SKM-1 (cell line): ENCODE measurements around the gene MCTP1.
"Not testable (repeated sequence)": the region's sequence is repeated elsewhere in the genome, so short reads cannot be mapped to it uniquely, and the experiment has no call there.

Experiments
- DNase-seq: peaks from one replicate; lab custom pipeline; 2025; ENCODE audit not compliant: unreplicated experiment; lab: John Stamatoyannopoulos, UW

MCTP1 gene

DNA sequence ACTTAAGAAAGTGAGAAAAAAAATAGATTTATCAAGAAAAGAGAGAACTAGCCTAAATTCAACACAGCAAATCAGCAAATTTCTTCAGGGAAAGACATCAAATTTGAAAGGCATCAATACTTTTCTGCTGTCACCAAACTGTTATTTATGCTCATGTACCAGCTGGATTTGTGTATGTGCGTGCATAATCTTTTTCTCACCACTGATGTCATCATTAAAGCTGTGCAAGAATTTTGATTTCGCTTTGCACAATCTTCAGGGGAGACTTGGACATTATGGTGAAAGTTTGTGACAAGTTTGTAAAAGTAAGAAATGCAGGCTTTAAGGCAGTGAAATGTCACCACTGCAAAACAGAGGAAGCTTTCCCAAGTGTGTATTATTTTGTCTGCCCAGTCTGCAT, 451.0 kb downstream of the MCTP1 start:
- no peak for DNase-seq

DNA sequence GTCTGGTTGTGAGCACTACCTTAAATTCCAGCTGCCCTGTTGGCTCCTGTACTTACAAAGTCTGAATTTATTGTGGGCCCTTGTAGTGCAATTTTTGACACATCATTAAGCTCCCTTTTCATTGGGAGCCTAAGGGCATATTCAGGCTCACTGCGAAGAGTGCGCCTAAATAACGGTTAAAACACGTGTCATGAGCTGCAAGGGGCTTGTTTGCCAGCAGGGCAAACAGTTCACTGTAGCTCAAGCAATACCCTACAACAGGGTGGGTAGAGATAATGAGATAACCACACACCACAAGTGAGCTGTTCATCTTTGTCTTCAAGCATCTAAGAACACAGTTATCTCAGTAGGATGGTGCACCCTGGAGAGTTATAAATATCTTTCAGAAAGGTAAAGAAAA, 452.2 kb downstream of the MCTP1 start:
- no peak for DNase-seq

DNA sequence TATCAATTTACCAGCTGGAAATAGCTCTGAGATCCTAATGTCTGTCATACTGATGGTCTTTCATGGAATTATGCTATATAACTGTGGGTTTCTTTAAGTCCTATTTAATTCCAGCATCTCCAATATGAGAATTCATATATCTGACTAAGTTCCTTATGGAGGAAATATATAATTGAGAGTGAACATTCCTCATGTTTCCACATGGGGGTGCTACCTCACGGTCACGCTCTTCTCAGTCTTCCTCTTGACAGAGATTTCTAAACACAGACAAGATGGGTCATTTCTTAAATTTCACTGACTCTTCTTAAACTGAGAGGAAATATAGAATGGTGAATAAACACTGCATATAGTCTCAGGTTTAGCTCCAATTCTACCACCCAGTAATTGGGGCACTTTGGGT, 454.4 kb downstream of the MCTP1 start:
- DNase-seq = no peak

DNA sequence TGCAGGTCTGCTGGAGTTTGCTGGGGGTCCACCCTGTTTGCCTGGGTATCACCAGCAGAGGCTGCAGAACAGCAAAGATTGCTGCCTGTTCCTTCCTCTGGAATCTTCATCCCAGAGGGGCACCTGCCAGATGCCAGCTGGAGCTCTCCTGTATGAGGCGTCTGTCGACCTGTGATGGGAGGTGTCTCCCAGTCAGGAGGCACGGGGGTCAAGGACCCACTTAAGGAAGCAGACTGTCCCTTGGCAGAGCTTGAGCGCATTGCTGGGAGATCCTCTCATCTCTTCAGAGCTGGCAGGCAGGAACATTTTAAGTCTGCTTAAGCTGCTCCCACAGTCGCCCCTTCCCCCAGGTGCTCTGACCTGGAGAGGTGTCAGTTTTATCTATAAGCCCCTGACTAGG, 456.7 kb downstream of the MCTP1 start:
- DNase-seq = not testable (repeated sequence)

DNA sequence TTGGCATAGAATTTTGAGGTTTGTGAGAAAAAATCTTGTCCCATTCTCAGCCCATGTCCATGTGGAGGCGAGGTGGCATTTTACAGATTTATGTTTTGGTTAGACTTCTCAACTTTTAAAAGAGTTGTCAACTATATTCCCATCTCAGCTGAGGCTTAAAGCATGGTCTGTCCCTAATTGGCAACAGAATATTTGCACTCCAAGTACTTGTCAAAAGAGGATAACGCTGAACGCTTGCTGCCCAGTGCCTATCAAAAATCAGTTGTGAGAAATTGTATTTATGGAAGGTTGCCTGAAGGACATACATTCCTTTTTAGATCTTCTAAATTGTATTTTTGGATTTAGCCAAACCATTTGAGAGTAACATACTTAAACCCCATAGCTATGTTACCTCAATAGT, 464.4 kb downstream of the MCTP1 start:
- DNase-seq = no peak

DNA sequence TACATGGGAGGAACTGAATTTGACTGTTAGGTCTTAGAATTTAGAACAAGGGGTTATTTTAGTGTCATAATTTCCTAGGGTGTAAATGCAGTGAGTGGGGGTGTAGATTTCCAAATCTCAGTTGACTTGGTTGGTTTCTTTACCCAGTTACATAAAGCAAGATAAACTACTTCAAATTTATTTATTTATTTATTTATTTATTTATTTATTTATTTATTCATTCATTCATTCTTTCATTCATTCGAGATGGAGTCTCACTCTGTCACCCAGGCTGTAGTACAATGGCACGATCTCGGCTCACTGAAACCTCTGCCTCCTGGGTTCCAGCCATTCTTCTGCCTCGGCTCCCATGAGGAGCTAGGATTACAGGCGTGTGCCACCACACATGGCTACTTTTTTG, 466.0 kb downstream of the MCTP1 start:
- DNase-seq = no peak

DNA sequence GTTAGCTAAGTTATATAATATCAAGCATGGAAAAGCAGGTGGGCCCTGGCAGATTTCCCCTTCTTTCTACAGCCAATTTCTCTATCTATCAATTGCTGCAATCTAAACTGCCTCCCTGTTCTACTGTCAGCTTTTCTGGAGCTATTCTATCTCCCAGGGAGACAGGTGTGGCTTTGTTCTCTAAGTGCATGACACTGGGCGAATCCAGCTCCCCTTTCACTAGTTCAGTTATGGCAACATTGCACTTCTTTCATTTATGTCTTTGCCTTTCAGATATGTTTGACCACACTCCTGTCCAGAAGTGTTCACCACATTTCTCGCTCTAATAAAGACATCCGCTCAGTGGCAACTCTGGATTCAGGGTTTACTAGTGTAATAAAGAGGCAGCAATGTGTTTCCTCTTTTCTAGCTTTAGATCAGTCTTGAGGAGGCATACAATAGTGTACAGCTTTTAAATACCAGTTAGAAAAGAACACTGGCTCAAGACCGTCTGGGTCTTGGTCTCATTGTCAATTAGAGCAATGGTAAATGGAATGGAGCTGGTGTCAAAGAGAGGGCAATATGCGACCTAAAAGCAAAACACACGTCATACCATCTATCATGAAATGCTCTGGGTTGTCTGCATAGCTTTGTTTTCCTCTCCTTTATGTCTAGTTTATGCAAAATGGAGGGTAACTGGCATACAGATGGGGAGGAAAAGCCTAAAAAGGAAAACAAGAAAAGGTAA, 469.4 kb downstream of the MCTP1 start:
- DNase-seq = no peak

DNA sequence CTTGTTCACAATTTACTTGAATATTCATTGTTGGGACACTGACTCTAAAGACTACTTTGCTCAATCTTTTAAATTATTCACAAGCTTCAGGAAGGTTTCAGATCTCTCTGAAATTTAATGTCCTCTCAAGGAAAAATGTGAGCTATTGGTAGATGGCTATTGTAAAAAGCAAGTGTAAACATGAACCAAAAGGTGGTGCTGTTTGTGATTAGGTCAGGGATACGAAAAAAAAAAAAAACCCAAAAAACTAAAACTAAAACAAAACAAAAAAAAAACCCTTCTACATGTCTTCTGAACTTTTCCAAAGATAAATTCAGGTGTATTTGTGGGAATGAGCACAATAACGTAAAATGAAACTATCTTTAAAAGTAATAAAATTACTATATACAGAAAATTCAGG, 472.7 kb downstream of the MCTP1 start:
- DNase-seq = no peak

DNA sequence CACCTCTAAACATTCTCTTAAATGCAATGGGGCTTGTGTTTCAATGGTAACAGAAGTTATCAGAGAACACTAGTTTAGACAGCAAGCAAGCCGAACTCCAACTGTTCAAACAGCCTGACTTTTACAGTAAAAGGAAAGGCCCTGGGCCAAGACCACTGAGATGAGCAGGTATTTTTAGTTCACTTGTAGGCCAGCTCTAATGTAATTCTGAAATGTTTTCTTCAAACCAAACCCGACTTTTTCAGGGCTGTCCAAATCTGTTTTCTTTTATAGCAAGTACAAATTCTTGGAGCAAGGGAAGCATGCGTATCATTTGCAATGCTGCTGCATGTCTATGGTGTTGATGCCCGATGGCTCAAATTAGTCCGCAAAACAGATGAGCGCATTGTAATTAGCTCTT, 473.6 kb downstream of the MCTP1 start:
- DNase-seq = no peak

DNA sequence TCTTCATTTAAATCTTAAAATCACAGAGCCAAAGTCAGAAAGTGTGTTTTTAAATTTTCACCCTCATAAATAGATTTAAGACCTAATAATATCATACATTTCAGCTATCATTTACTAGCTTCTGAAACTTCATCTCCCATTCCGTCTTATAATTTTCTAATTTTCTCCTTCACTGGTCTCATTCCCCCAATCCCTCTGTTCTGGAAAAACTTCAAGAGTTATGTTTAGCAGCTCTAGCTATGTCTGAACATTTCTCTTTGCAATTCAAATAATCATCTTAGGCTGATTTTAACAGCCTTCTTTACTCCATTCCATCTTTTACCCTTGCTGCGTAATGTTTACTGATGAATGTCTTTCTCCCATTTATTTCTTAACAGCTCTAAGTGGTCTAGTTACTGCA, 474.0 kb downstream of the MCTP1 start:
- no peak for DNase-seq

DNA sequence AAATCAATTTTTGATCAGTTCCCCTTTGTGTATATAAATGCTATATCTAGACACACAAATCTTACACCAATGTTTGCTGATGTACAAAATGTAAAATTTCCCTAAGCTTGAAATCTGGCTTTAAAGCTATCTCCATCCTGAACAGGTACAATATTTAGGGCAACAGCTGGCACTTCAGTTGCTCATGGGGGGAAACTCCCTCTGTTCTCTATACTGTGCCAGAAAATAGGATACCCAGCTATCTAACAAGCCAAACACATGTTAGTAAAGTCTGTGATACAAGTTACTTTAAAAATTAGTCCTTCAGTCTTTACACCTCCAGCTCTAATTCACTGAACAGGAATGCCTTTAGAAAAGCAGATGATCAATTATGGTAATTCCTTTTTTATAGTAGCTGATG, 474.6 kb downstream of the MCTP1 start:
- no peak for DNase-seq

DNA sequence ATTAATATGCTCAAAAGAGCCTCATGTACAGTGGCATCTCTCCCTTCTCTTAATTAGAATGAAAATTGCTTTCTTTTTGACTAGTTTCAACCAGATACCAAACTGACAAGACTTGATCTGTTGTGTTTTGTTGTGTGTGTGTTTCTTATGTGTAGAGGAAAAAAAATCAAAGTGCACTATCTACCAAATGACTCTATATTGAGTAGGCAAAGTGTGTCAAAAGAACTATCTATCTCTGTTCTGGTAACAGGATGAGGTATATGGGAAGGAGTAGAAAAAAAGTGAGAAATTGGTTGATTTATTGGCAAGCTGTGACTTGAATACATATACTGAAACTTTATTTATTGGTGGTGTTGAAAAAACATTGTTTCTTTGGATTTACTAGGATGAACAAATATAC, 476.4 kb downstream of the MCTP1 start:
- DNase-seq = no peak

DNA sequence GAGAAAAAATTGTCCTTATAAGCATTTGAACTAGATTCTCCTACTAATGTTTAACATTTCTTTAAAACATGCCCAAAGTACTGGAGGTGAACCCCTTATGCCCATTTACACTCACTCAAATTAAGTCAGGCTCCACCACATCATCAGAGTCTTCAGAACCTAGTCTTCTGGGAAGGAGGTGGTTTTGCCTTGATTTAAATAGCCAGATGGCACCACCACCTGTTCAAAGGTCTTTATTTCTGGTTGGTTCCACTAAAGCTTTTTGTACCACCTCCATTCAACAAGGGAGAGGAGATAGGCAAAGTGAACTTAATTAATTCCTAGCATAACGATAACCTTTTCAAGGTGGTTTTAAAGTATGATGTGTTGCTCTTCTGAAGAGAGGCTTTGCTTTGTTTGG, 476.9 kb downstream of the MCTP1 start:
- DNase-seq = no peak

DNA sequence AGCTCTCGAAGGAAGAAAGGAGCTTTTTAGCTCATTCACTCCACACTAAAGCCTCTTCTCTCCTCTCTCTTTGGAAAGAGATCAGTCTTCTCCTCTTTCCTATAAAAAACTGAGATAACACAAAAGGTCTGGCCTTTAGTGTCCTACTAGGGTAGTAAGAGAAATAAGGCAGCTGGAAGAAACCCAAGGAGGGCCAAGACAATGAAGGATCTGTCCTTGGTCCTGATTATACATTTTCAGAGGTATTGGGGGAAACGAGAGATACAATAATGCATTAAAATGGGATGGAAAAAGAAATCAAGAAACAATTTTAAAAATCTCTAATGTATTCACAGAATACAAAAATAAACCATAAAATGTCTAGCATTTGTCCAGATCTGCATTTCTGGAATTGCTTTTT, 482.4 kb downstream of the MCTP1 start:
- no peak for DNase-seq

DNA sequence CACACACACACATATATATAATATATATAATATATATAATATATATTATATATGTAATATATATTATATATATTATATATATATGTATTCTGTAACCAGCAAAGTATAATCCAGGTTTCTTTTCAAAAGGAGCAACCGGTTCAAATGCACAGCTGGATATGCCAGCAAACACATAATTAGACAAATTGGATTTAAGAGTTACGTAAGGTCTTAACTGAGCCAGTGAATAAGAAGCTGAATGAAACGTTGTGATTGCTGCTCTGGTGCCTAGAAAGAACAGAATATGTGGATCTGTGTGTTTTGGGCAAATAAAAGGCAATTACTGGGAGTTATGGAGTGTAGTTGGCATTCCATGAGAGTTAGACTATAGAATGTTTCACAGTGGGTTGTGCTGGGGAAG, 488.3 kb downstream of the MCTP1 start:
- DNase-seq = no peak

DNA sequence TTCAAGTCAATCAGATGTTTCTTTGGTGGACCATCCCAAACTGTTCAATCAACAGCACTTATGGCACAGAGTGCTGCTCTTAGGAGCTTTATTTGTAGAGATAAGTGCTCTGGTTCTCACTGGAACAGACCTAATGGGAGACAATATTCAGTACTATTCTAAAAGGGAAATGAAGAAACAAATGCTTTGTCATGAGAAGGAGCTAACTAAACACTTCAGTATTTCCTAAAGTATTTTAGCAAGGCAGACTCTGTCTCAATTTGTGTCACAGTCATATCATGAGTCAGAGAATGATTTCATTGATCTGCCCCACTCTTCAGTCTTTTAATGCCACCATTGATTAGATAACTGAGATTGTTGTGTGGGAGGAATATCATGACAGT, 491.1 kb downstream of the MCTP1 start:
- DNase-seq = no peak

DNA sequence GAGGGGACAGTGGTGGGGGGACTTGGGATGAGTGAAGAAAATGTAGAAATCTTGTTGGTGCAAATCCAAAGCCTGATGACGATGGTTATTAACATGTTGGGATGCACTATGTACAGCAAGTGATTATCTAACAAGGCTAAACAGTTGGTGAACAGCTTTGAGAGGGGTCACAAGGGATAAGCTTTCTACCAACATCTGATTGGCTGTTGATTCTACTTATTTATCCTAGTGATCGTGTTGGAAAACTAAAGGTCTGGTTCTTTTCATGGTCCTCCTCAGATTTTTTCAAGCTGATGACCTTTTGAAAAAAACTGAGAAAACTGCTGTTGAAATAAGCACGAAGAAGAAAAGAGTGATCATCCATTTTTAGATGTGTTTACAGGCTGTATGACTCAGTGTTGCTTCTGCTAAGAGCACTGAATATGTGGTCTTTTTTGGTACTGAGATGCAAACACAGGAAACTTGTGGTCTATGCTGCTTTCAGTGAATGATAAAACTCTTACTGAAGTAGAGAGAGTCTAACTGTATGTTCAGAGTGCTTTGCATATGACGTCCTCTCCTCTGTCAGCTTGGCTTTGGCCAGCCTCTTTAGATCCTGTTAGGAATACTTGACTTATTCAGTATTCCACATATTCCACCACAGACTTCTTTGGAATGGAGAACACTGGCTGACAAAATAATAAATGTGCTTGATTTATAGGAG, 491.6 kb downstream of the MCTP1 start:
- DNase-seq = no peak

DNA sequence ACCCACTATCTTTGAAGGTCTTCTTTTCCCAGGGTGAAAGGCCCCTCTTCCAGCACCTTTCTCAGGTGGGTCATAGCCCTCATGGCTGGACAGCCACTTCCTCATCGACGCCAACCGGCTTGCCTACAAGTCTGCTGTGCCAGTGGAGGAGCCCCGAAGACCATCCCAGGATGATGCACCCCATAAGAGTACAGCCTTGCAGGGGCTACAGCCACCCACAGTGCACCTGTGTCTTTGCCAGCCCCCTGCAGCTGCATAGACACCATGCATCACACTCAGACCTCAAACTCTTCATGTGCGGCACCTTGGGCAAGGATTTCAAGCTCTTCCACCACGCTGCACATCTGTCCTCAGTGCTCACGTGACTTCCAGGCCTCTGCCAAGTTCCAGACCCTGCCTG, 493.1 kb downstream of the MCTP1 start:
- no peak for DNase-seq

DNA sequence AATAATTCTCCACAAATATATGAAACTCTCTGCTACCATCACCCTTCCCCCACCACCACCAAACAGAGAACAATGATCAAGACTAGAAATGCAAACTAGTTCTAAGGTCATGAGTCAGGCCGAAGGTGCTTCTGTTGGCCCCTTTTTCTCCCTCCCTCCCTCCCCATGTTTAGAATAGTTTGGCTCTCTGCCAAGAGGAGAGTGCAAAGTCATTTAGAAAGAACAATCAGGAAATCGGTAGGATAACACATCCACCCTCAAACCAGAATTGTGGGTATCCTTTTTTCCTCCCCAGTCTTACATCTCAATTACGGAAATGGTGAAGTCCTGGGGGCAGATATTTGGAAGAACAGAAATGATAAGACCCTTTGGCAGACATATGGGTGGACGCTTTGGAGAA, 496.4 kb downstream of the MCTP1 start:
- no peak for DNase-seq

DNA sequence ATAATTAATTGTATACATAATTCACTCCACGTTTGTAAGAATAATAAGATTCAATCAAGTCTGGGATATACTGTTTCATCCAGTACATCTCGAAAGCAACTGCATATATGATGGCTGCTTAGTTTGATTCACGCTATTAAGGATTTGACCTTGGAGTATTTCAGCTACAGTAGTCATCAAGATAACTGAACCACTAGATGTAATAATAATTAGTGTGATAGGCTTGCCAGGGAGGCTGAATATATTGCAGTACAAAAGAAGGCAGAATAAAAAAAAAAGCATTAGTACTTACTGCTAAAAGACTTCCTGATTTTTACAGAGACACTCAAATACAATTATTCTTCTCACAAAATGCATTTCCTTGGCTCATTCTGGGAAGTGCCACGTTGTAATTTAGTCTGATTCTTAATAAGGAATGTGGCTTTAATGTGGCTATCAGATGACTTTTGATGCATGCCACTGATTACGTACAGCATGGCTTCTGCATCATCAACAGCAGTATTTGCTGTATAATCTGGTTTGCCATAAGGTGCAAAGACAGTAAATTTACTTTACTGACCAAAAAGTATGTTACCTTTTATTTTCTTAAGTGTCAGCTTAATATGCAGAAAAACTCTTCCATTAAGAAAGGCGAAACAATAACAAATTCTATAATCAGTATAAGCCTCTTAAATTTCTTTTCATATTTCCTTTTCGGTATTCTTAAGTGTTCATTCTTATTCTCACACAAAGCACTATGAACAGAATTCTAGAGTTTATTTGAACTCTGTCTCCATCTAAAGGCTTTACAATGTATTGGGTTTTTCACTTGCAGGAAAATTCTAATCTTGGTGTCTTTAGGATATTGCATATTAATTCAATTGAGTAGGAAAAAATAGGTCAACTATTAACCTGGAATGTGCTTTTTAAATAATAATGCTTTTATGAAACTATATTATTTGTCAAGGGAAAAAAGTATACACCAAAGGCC, 500.1 kb downstream of the MCTP1 start:
- DNase-seq = no peak

DNA sequence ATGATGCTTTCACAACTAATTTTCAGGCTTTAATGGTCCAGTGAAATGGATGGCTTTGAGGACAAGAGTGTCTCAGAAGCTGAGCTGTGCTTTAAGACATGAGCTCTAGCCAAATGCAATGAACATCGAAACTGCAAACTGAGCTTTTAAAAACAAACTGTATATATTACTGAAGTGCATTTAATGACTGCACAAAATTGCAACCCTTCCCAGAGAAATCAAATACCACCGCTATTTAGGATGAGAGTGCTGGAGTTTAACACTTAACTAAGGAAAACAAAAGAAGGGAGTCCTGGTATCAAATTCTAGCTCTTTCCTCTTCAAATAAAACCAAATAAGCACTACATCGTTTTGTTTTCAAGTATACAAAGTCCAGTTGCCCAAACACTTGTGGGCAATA, 502.5 kb downstream of the MCTP1 start:
- no peak for DNase-seq

DNA sequence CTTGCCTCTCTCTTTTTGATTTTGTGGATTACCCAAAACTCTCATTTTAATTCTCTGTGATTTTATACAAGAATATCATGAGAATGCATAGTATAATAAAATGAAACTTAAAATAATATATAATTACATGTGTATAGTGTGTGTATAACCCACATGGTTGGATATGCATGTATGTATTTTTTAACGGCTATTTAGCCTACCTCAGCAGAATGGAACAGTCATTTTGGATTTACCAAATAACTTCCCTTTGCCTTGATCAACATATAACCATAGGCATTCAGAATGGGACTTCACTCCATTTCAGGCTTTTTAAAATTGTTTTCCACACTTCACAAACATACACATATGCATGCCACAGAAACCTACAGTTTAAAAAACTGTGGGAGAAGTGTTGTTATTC, 505.2 kb downstream of the MCTP1 start:
- DNase-seq = no peak
